ENCODE measurements around the gene CCDC13.

DNA sequence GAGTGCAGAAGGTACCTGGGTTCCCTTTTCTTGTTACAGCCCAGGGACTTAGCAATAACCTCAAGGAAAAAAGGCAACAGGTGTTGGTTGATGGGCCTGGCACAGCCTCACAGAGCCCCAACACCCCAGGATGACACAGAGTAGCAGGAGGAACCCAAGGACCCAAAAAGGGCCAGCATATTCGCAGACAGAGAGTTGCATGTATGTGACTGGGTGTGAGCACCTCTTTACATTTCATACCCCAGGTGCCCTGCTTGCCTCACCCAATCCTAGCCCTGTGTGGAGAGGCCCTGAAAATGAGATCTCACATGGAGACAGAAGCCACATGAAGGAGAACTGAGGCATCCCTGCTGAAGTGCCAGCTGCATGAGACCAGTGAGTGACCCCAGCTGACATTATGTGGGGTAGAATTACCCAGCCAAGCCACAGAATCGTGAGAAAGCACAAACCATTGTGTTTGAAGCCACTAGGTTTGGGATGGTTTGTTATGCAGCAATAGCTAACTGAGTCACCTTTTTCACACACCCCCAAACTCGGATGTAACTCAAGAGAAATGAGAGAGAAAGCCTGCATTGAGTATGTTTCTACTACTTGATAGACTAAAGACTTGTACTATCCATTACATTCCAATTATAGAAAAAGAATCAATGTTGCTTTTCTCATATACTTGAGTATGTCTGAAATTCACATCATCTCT lies 44.2 kb downstream of the CCDC13 start:
- TF ChIP-seq CTCF (IDR thresholded peaks at IDR 0.05), result no peak
- no peak for TF ChIP-seq POLR2A (IDR thresholded peaks at IDR 0.05)
- TF ChIP-seq EP300 (IDR thresholded peaks at IDR 0.05; ENCODE audit: low read depth), result no peak
- no peak for TF ChIP-seq POLR2AphosphoS5 (IDR thresholded peaks at IDR 0.05)
